ENCODE data around the gene UPF1.

UPF1 gene

DNA sequence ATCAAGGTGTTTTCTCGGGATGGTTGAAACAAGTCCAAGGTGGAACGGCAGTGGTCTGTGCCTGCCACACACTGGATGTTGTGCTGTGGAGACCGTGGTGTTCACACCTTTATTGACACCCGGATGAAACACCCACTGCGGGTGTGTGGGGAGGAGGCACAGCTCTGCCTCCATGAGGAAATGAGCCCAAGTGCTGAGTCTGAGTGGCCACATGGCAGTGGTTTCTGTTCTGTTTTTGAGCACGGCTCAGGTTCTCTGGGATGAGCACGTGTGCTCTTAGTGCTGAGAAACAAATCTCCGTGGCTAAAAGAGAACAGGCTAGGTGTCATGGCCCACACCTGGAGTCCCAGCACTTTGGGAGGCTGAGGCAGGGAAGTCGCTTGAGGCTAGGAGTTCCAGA lies 29.5 kb downstream of the UPF1 start:
- no peak for TF ChIP-seq CTCF (IDR thresholded peaks at IDR 0.05; ENCODE audit: extremely low read depth, insufficient read depth, missing control alignments)
- no peak for DNase-seq (ENCODE audit: low spot score)
- in situ Hi-C loops (cut with MboI; ENCODE audit: low pct_unique_long_range_greater_than_20kb, low sequenced_read_pairs, unreplicated experiment) = no loop called here

GRCh38 chr19:18861917-18862316 lies 30.2 kb downstream of the UPF1 start:
- TF ChIP-seq CTCF (IDR thresholded peaks at IDR 0.05; ENCODE audit: extremely low read depth, insufficient read depth, missing control alignments) = no peak
- in situ Hi-C loops (cut with MboI; ENCODE audit: low pct_unique_long_range_greater_than_20kb, low sequenced_read_pairs, unreplicated experiment) = no loop called here
- DNase-seq (ENCODE audit: low spot score) = no peak

GRCh38 chr19:18862976-18863842 lies 31.4 kb downstream of the UPF1 start:
- no peak for TF ChIP-seq CTCF (IDR thresholded peaks at IDR 0.05; ENCODE audit: extremely low read depth, insufficient read depth, missing control alignments)
- in situ Hi-C loops (cut with MboI; ENCODE audit: low pct_unique_long_range_greater_than_20kb, low sequenced_read_pairs, unreplicated experiment) = no loop called here
- no peak for DNase-seq (ENCODE audit: low spot score)

- no peak for TF ChIP-seq CTCF (IDR thresholded peaks at IDR 0.05; ENCODE audit: extremely low read depth, insufficient read depth, missing control alignments)
- DNase-seq (ENCODE audit: low spot score) = no peak
- in situ Hi-C loops (cut with MboI; ENCODE audit: low pct_unique_long_range_greater_than_20kb, low sequenced_read_pairs, unreplicated experiment) = no loop called here
Observed at GRCh38 chr19:18863843-18864362, 32.1 kb downstream of the UPF1 start.

DNA sequence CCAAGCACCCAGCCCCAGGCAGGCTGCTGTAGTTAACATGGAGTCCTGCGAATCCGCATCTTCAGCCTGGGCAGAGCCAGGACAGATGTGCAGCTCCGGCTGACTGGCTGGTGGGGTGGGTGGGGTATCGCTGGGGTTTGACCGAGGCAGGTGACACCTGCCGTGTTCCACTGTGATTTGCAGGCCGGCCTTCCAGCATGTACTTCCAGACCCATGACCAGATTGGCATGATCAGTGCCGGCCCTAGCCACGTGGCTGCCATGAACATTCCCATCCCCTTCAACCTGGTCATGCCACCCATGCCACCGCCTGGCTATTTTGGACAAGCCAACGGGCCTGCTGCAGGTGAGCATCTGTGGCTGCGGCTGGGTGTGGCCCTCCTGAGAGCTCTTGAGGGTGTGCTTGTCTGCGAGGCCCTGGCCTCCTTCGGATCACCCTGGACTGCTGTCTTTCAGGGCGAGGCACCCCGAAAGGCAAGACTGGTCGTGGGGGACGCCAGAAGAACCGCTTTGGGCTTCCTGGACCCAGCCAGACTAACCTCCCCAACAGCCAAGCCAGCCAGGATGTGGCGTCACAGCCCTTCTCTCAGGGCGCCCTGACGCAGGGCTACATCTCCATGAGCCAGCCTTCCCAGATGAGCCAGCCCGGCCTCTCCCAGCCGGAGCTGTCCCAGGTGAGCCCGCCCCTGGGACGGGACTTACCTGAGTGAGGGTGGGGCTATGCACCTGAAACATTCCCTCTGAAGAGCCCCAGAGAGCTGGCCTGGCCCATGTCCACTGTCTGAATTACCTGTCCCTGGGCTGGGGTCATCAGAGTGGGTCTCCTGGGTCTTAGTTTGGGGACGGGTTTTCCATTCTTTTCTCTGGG lies 33.6 kb downstream of the UPF1 start:
- in situ Hi-C loops (cut with MboI; ENCODE audit: low pct_unique_long_range_greater_than_20kb, low sequenced_read_pairs, unreplicated experiment) = no loop called here
- DNase-seq (ENCODE audit: low spot score) = no peak
- no peak for TF ChIP-seq CTCF (IDR thresholded peaks at IDR 0.05; ENCODE audit: extremely low read depth, insufficient read depth, missing control alignments)

GRCh38 chr19:18865973-18866799 lies 34.4 kb downstream of the UPF1 start:
- in situ Hi-C loops (cut with MboI; ENCODE audit: low pct_unique_long_range_greater_than_20kb, low sequenced_read_pairs, unreplicated experiment) = no loop called here
- peak; percentile 91 for DNase-seq (ENCODE audit: low spot score)
- peak; percentile 96 for TF ChIP-seq CTCF (IDR thresholded peaks at IDR 0.05; ENCODE audit: extremely low read depth, insufficient read depth, missing control alignments)

Data from GM13977 (cell line).